Activated CD4-positive, CD25-positive, alpha-beta regulatory T cell treated with anti-CD3 and anti-CD28 coated beads, Interleukin-2, amount 50 U/mL, for 72 hours (primary cell): ENCODE measurements around the gene DLX3.
A peak's percentile ranks its signal among the peaks of the same experiment; 100 is the strongest.

ENCODE experiments used
- DNase-seq: peaks from one replicate; pipeline ENCODE4 v3.0.0; 2021

DLX3 gene

GRCh38 chr17:49952209-49952911 is 42.7 kb downstream of the DLX3 start:
- peak; percentile 78 for DNase-seq

GRCh38 chr17:49951362-49952082 is 43.5 kb downstream of the DLX3 start:
- no peak for DNase-seq

- no peak for DNase-seq
These were observed 45.4 kb downstream of the DLX3 start for GRCh38 chr17:49949634-49950033.

GRCh38 chr17:49946964-49947584 is 48.0 kb downstream of the DLX3 start:
- DNase-seq = no peak

GRCh38 chr17:49946208-49946607 is 48.8 kb downstream of the DLX3 start:
- no peak for DNase-seq

- no peak for DNase-seq
These were observed 50.7 kb downstream of the DLX3 start for GRCh38 chr17:49944273-49944870.

GRCh38 chr17:49942947-49943346 is 52.1 kb downstream of the DLX3 start:
- DNase-seq = no peak

GRCh38 chr17:49941427-49941826 is 53.6 kb downstream of the DLX3 start:
- DNase-seq = no peak
